ENCODE measurements around the gene MISP3.

GRCh38 chr19:14070268-14071050 lies 2.1 kb upstream of the MISP3 start:
- no peak for TF ChIP-seq ZNF274 (IDR thresholded peaks at IDR 0.05; ENCODE audit: low read depth, low read length)
- no peak for TF ChIP-seq YY1 (IDR thresholded peaks at IDR 0.05; ENCODE audit: insufficient read depth, insufficient read length)

Measured in NT2/D1 (cell line).